ENCODE data around the gene NPHP1.
"Not testable (repeated sequence)": the region's sequence is repeated elsewhere in the genome, so short reads cannot be mapped to it uniquely, and the experiment has no call there.

The NPHP1 gene

GRCh38 chr2:110105608-110106467, 99.0 kb downstream of the NPHP1 start:
- no peak overlapping the region for H3K9ac ChIP-seq (ENCODE audit: low read length in 5 of 5)
- H3K36me3 ChIP-seq (ENCODE audit: control insufficient read depth in 5 of 5, insufficient read depth in 5 of 5, low read length in 5 of 5): no peaks in the 10 kb centered on the region
- peaks cover 0 to 12% (median 3%) of the 10 kb centered on the region in 5 donors for H3K27me3 ChIP-seq (ENCODE audit: control insufficient read depth in 5 of 5, insufficient read depth in 4 of 5, low read length in 5 of 5)
- H3K27ac ChIP-seq (ENCODE audit: low read depth, low read length): no peak overlapping the region
- no peak overlapping the region for H3K4me3 ChIP-seq (ENCODE audit: low read depth in 1 of 5, low read length in 5 of 5)
- peaks cover 0 to 5% (median 2%) of the 10 kb centered on the region in 5 donors for H3K9me3 ChIP-seq (ENCODE audit: control insufficient read depth in 5 of 5, low read length in 5 of 5)
- H3K4me1 ChIP-seq (ENCODE audit: control insufficient read depth in 5 of 5, insufficient read depth in 5 of 5, low read length in 5 of 5): peaks cover 8 to 37% (median 13%) of the 10 kb centered on the region in 5 donors

GRCh38 chr2:110105183-110105582, 99.6 kb downstream of the NPHP1 start:
- Histone ChIP-seq H3K4me1 (ENCODE audit: control insufficient read depth in 5 of 5, insufficient read depth in 5 of 5, low read length in 5 of 5) (peaks cover 8 to 42% (median 15%) of the 10 kb centered on the region in 5 donors), H3K27ac (ENCODE audit: low read depth, low read length) (no peak overlapping the region), H3K36me3 (ENCODE audit: control insufficient read depth in 5 of 5, insufficient read depth in 5 of 5, low read length in 5 of 5) (no peaks in the 10 kb centered on the region), H3K4me3 (ENCODE audit: low read depth in 1 of 5, low read length in 5 of 5) (no peak overlapping the region), H3K27me3 (ENCODE audit: control insufficient read depth in 5 of 5, insufficient read depth in 4 of 5, low read length in 5 of 5) (peaks cover 0 to 12% (median 3%) of the 10 kb centered on the region in 5 donors), H3K9ac (ENCODE audit: low read length in 5 of 5) (no peak overlapping the region), H3K9me3 (ENCODE audit: control insufficient read depth in 5 of 5, low read length in 5 of 5) (peaks cover 0 to 5% (median 2%) of the 10 kb centered on the region in 5 donors)

- Histone ChIP-seq H3K27me3 (ENCODE audit: control insufficient read depth in 5 of 5, insufficient read depth in 4 of 5, low read length in 5 of 5) (peaks cover 0 to 12% (median 3%) of the 10 kb centered on the region in 5 donors), H3K27ac (ENCODE audit: low read depth, low read length) (no peak overlapping the region), H3K9ac (ENCODE audit: low read length in 5 of 5) (no peak overlapping the region), H3K4me3 (ENCODE audit: low read depth in 1 of 5, low read length in 5 of 5) (no peak overlapping the region), H3K36me3 (ENCODE audit: control insufficient read depth in 5 of 5, insufficient read depth in 5 of 5, low read length in 5 of 5) (no peaks in the 10 kb centered on the region), H3K4me1 (ENCODE audit: control insufficient read depth in 5 of 5, insufficient read depth in 5 of 5, low read length in 5 of 5) (peaks cover 8 to 52% (median 15%) of the 10 kb centered on the region in 5 donors), H3K9me3 (ENCODE audit: control insufficient read depth in 5 of 5, low read length in 5 of 5) (peaks cover 0 to 5% (median 2%) of the 10 kb centered on the region in 5 donors)
These were observed 100.6 kb downstream of the NPHP1 start for GRCh38 chr2:110104025-110104771.

GRCh38 chr2:110103061-110103961, 101.5 kb downstream of the NPHP1 start:
- Histone ChIP-seq H3K27ac (ENCODE audit: low read depth, low read length) (peak overlapping the region; percentile 94), H3K4me1 (ENCODE audit: control insufficient read depth in 5 of 5, insufficient read depth in 5 of 5, low read length in 5 of 5) (peaks cover 8 to 58% (median 15%) of the 10 kb centered on the region in 5 donors), H3K9ac (ENCODE audit: low read length in 5 of 5) (no peak overlapping the region), H3K9me3 (ENCODE audit: control insufficient read depth in 5 of 5, low read length in 5 of 5) (peaks cover 0 to 5% (median 2%) of the 10 kb centered on the region in 5 donors), H3K4me3 (ENCODE audit: low read depth in 1 of 5, low read length in 5 of 5) (no peak overlapping the region), H3K36me3 (ENCODE audit: control insufficient read depth in 5 of 5, insufficient read depth in 5 of 5, low read length in 5 of 5) (no peaks in the 10 kb centered on the region), H3K27me3 (ENCODE audit: control insufficient read depth in 5 of 5, insufficient read depth in 4 of 5, low read length in 5 of 5) (peaks cover 0 to 12% (median 3%) of the 10 kb centered on the region in 5 donors)

GRCh38 chr2:110101901-110102803, 102.7 kb downstream of the NPHP1 start:
- H3K9me3 ChIP-seq (ENCODE audit: control insufficient read depth in 5 of 5, low read length in 5 of 5): peaks cover 0 to 3% (median 2%) of the 10 kb centered on the region in 5 donors
- H3K27me3 ChIP-seq (ENCODE audit: control insufficient read depth in 5 of 5, insufficient read depth in 4 of 5, low read length in 5 of 5): peaks cover 0 to 12% (median 3%) of the 10 kb centered on the region in 5 donors
- H3K9ac ChIP-seq (ENCODE audit: low read length in 5 of 5): peak overlapping the region in 2 of 5 donors; percentile 33 to 49
- peaks cover 8 to 52% (median 15%) of the 10 kb centered on the region in 5 donors for H3K4me1 ChIP-seq (ENCODE audit: control insufficient read depth in 5 of 5, insufficient read depth in 5 of 5, low read length in 5 of 5)
- peak overlapping the region in 1 of 5 donors; percentile 42 for H3K4me3 ChIP-seq (ENCODE audit: low read depth in 1 of 5, low read length in 5 of 5)
- no peaks in the 10 kb centered on the region for H3K36me3 ChIP-seq (ENCODE audit: control insufficient read depth in 5 of 5, insufficient read depth in 5 of 5, low read length in 5 of 5)
- H3K27ac ChIP-seq (ENCODE audit: low read depth, low read length): peak overlapping the region; percentile 94

- H3K27ac ChIP-seq (ENCODE audit: low read depth, low read length): peak overlapping the region; percentile 94
- peak overlapping the region in 3 of 5 donors; percentile 1 to 42 (median 32) for H3K4me3 ChIP-seq (ENCODE audit: low read depth in 1 of 5, low read length in 5 of 5)
- H3K9ac ChIP-seq (ENCODE audit: low read length in 5 of 5): peak overlapping the region in 2 of 5 donors; percentile 33 to 49
- H3K4me1 ChIP-seq (ENCODE audit: control insufficient read depth in 5 of 5, insufficient read depth in 5 of 5, low read length in 5 of 5): peaks cover 8 to 52% (median 15%) of the 10 kb centered on the region in 5 donors
- H3K27me3 ChIP-seq (ENCODE audit: control insufficient read depth in 5 of 5, insufficient read depth in 4 of 5, low read length in 5 of 5): peaks cover 0 to 6% (median 0%) of the 10 kb centered on the region in 5 donors
- H3K9me3 ChIP-seq (ENCODE audit: control insufficient read depth in 5 of 5, low read length in 5 of 5): no peaks in the 10 kb centered on the region
- H3K36me3 ChIP-seq (ENCODE audit: control insufficient read depth in 5 of 5, insufficient read depth in 5 of 5, low read length in 5 of 5): no peaks in the 10 kb centered on the region
These were observed 103.5 kb downstream of the NPHP1 start for GRCh38 chr2:110101280-110101844.

- Histone ChIP-seq H3K4me3 (ENCODE audit: low read depth in 1 of 5, low read length in 5 of 5) (peak overlapping the region in 3 of 5 donors; percentile 6 to 32 (median 7)), H3K27ac (ENCODE audit: low read depth, low read length) (peak overlapping the region; percentile 94), H3K4me1 (ENCODE audit: control insufficient read depth in 5 of 5, insufficient read depth in 5 of 5, low read length in 5 of 5) (peaks cover 8 to 51% (median 15%) of the 10 kb centered on the region in 5 donors)
- not testable (repeated sequence) for H3K9me3 ChIP-seq (ENCODE audit: control insufficient read depth in 5 of 5, low read length in 5 of 5); H3K36me3 ChIP-seq (ENCODE audit: control insufficient read depth in 5 of 5, insufficient read depth in 5 of 5, low read length in 5 of 5); H3K9ac ChIP-seq (ENCODE audit: low read length in 5 of 5); H3K27me3 ChIP-seq (ENCODE audit: control insufficient read depth in 5 of 5, insufficient read depth in 4 of 5, low read length in 5 of 5)
These were observed 103.9 kb downstream of the NPHP1 start for GRCh38 chr2:110100880-110101279.

GRCh38 chr2:110100480-110100879, 104.3 kb downstream of the NPHP1 start:
- Histone ChIP-seq H3K36me3 (ENCODE audit: control insufficient read depth in 5 of 5, insufficient read depth in 5 of 5, low read length in 5 of 5) (no peaks in the 10 kb centered on the region), H3K4me3 (ENCODE audit: low read depth in 1 of 5, low read length in 5 of 5) (peak overlapping the region in 1 of 5 donors; percentile 7), H3K9ac (ENCODE audit: low read length in 5 of 5) (no peak overlapping the region), H3K27me3 (ENCODE audit: control insufficient read depth in 5 of 5, insufficient read depth in 4 of 5, low read length in 5 of 5) (peaks cover 0 to 6% (median 0%) of the 10 kb centered on the region in 5 donors), H3K27ac (ENCODE audit: low read depth, low read length) (peak overlapping the region; percentile 94), H3K4me1 (ENCODE audit: control insufficient read depth in 5 of 5, insufficient read depth in 5 of 5, low read length in 5 of 5) (peaks cover 8 to 47% (median 15%) of the 10 kb centered on the region in 5 donors), H3K9me3 (ENCODE audit: control insufficient read depth in 5 of 5, low read length in 5 of 5) (no peaks in the 10 kb centered on the region)
